Measurements from ENCODE around the gene AP3B1. TPM values are rescaled to one million over a fixed set of nuclear protein-coding genes. Genes with fewer than 3 reads are reported as not detected.

Gene AP3B1
- total and polyA plus RNA-seq, 2 donors (not counting 1 experiment from before 2014, with no cell fraction given): 26.8 to 58.9 TPM

DNA sequence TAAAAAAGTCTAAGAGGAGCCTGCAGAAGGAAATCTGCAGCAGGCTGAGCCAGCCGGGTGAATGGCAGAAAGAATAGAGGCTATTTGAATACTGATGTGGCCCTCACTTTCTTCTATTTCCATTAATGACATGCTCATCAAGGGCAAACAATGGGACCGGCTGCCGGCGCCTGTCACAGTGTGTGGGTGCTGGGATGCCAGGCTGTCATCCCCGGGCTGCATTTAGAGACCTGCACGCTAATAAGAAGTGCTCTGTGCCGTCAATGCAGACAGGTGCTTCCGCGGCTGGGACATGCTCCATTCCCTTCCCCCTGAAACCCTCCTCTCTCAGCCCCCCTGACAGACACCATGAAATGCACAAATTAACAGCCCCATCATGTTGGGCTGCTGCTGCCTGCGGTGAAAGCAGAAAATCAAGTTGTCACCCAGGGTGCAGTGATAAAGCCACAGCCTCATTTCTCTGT, 300.6 kb downstream of the AP3B1 start:
- no peak overlapping the region for H3K4me2 ChIP-seq (replicated peaks; ENCODE audit: low read depth, low read length, poor library complexity, severe bottlenecking)
- H3K4me3 Mint-ChIP-seq: no peak overlapping the region
- H3K9ac ChIP-seq (ENCODE audit: low read length): no peak overlapping the region
- H3K4me1 Mint-ChIP-seq: no peaks in the 10 kb centered on the region
- H3K9me3 ChIP-seq (ENCODE audit: control extremely low read depth in 1 of 3, control insufficient read depth in 2 of 3, insufficient read depth in 1 of 3, low read length in 2 of 3): no peaks in the 10 kb centered on the region
- H3K27me3 ChIP-seq (replicated peaks in 1 of 4; ENCODE audit: control extremely low read depth in 1 of 4, control insufficient read depth in 3 of 4, insufficient read depth in 4 of 4, low read length in 3 of 4): no peaks in the 10 kb centered on the region
- POLR2A ChIA-PET: no interaction called here
- intact Hi-C loops (cut with micrococcal nuclease): no loop called here
- no peaks in the 10 kb centered on the region for H3K9me3 Mint-ChIP-seq (ENCODE audit: insufficient read depth)
- H3K79me2 ChIP-seq (ENCODE audit: control insufficient read depth, insufficient read depth, low read length): no peaks in the 10 kb centered on the region
- H2AFZ ChIP-seq (ENCODE audit: insufficient read depth, low read depth, low read length, poor library complexity, severe bottlenecking): no peak overlapping the region
- H3K4me3 ChIP-seq (ENCODE audit: control extremely low read depth in 1 of 5, extremely low read depth in 1 of 5, insufficient read depth in 1 of 5, low read depth in 2 of 5, low read length in 4 of 5): no peak overlapping the region
- H4K20me1 ChIP-seq (ENCODE audit: control insufficient read depth, insufficient read depth, low read length, poor library complexity, severe bottlenecking): no peaks in the 10 kb centered on the region
- no peak overlapping the region for H3K27ac Mint-ChIP-seq
- no peak overlapping the region for H3K27ac ChIP-seq (ENCODE audit: low read length in 2 of 2)
- H3K36me3 ChIP-seq (replicated peaks in 1 of 2; ENCODE audit: control extremely low read depth in 1 of 2, control insufficient read depth in 1 of 2, extremely low read depth in 1 of 2, insufficient read depth in 2 of 2, low read length in 1 of 2): peaks cover 2 to 16% of the 10 kb centered on the region in 2 experiments
- 96% methylated on average over 9 of the region's 10 CpGs for WGBS (ENCODE audit: insufficient coverage)
- DNase-seq: no peak
- H3K27me3 Mint-ChIP-seq: no peaks in the 10 kb centered on the region
- no peak for ATAC-seq (ENCODE audit: low read depth)
- CTCF ChIA-PET: no interaction called here
- TF ChIP-seq EZH2 (IDR thresholded peaks at IDR 0.05; ENCODE audit: borderline replicate concordance, insufficient read depth, low read depth, low read length, poor library complexity, severe bottlenecking): no peak
- TF ChIP-seq, protein P1, sequence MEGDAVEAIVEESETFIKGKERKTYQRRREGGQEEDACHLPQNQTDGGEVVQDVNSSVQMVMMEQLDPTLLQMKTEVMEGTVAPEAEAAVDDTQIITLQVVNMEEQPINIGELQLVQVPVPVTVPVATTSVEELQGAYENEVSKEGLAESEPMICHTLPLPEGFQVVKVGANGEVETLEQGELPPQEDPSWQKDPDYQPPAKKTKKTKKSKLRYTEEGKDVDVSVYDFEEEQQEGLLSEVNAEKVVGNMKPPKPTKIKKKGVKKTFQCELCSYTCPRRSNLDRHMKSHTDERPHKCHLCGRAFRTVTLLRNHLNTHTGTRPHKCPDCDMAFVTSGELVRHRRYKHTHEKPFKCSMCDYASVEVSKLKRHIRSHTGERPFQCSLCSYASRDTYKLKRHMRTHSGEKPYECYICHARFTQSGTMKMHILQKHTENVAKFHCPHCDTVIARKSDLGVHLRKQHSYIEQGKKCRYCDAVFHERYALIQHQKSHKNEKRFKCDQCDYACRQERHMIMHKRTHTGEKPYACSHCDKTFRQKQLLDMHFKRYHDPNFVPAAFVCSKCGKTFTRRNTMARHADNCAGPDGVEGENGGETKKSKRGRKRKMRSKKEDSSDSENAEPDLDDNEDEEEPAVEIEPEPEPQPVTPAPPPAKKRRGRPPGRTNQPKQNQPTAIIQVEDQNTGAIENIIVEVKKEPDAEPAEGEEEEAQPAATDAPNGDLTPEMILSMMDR (IDR thresholded peaks at IDR 0.05): no peak
- no peaks in the 10 kb centered on the region for H3K4me1 ChIP-seq (ENCODE audit: control insufficient read depth in 2 of 2, insufficient read depth in 2 of 2, low read length in 2 of 2)

DNA sequence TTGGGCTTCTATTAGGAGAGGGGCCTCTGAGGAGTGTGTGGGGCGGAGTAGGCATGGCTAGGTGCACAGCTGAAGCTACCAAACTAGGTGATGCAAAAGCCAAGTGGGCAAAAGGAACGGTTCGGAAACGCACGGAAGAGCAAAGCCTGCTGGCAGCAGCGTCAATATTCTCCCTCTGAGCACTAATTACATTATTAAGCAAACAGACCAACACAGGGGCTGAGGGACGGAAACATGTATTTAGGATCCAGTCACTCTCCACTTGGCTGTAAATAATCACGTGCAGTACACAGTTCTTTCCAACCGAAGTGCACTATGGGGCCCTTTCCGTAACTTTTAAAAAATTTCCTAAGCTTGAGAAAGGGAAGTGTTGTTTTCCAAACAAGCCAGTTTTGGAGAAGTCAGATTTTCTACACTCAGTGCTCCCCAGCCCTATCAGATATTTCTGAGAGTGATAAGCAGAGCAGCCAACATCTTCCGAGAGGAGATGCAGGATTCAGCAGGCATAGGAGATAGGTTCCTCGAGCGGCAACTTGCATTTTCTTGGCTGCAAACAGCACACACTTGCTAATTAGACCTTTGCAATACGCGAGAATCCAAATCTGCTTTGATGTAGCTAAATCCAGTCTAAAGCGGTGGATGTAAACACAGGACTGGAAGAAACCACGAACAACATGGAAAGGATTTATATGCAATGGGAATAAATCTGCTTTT, 301.2 kb downstream of the AP3B1 start:
- H3K27me3 Mint-ChIP-seq: no peaks in the 10 kb centered on the region

More for the DNA sequence above, 301.2 kb downstream of the AP3B1 start:
- CTCF ChIA-PET: no interaction called here
- no peak for TF ChIP-seq EZH2 (IDR thresholded peaks at IDR 0.05; ENCODE audit: borderline replicate concordance, insufficient read depth, low read depth, low read length, poor library complexity, severe bottlenecking)
- TF ChIP-seq, protein P1 (IDR thresholded peaks at IDR 0.05): no peak
- H3K4me3 Mint-ChIP-seq: no peak overlapping the region
- intact Hi-C loops (cut with micrococcal nuclease): no loop called here
- no peak overlapping the region for H3K27ac Mint-ChIP-seq
- no peak overlapping the region for H3K9ac ChIP-seq (ENCODE audit: low read length)
- POLR2A ChIA-PET: no interaction called here
- over 99% methylated on average over 12 of the region's 17 CpGs for WGBS (ENCODE audit: insufficient coverage)
- H3K27ac ChIP-seq (ENCODE audit: low read length in 2 of 2): no peak overlapping the region
- H3K9me3 Mint-ChIP-seq (ENCODE audit: insufficient read depth): no peaks in the 10 kb centered on the region
- peaks cover 2 to 16% of the 10 kb centered on the region in 2 experiments for H3K36me3 ChIP-seq (replicated peaks in 1 of 2; ENCODE audit: control extremely low read depth in 1 of 2, control insufficient read depth in 1 of 2, extremely low read depth in 1 of 2, insufficient read depth in 2 of 2, low read length in 1 of 2)
- ATAC-seq (ENCODE audit: low read depth) (no peak), DNase-seq (no peak)
- H3K4me2 ChIP-seq (replicated peaks; ENCODE audit: low read depth, low read length, poor library complexity, severe bottlenecking): no peak overlapping the region
- H3K4me1 Mint-ChIP-seq: no peaks in the 10 kb centered on the region
- H3K27me3 ChIP-seq (replicated peaks in 1 of 4; ENCODE audit: control extremely low read depth in 1 of 4, control insufficient read depth in 3 of 4, insufficient read depth in 4 of 4, low read length in 3 of 4): no peaks in the 10 kb centered on the region
- no peaks in the 10 kb centered on the region for H4K20me1 ChIP-seq (ENCODE audit: control insufficient read depth, insufficient read depth, low read length, poor library complexity, severe bottlenecking)
- no peaks in the 10 kb centered on the region for H3K79me2 ChIP-seq (ENCODE audit: control insufficient read depth, insufficient read depth, low read length)
- H3K4me3 ChIP-seq (ENCODE audit: control extremely low read depth in 1 of 5, extremely low read depth in 1 of 5, insufficient read depth in 1 of 5, low read depth in 2 of 5, low read length in 4 of 5): no peak overlapping the region
- H3K4me1 ChIP-seq (ENCODE audit: control insufficient read depth in 2 of 2, insufficient read depth in 2 of 2, low read length in 2 of 2): no peaks in the 10 kb centered on the region
- H3K9me3 ChIP-seq (ENCODE audit: control extremely low read depth in 1 of 3, control insufficient read depth in 2 of 3, insufficient read depth in 1 of 3, low read length in 2 of 3): no peaks in the 10 kb centered on the region
- no peak overlapping the region for H2AFZ ChIP-seq (ENCODE audit: insufficient read depth, low read depth, low read length, poor library complexity, severe bottlenecking)
